Measurements from ENCODE around the gene ZNF763.
"Not testable (repeated sequence)": the region's sequence is repeated elsewhere in the genome, so short reads cannot be mapped to it uniquely, and the experiment has no call there.

Gene ZNF763

DNA sequence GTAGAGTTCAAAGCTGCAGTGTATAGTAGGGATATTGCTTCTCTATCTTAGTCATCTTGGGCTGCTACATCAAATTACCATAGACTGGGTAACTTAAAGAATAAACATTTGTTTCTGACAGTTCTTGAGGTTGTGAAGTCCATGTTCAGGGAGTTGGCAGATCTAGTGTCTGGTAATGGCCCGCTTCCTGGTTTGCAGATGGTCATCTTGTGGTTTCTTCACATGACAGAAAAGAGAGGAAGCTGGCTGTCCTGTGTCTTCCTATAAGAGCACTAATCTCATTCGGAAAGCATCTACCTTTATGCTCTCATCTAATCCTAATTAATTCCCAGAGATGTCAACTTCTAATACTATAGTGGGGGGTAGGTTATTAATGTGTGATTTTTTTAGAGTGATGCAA, 6.2 kb downstream of the ZNF763 start:
- Histone ChIP-seq H3K4me3 (no peak overlapping the region), H3K36me3 (peaks cover 28% of the 10 kb centered on the region), H4K20me1 (no peaks in the 10 kb centered on the region), H3K9ac (no peak overlapping the region), H3K4me2 (no peak overlapping the region), H3K9me3 (peaks cover 51% of the 10 kb centered on the region), H3K4me1 (peaks cover 6% of the 10 kb centered on the region; the same call in 1 of the 2 replicates), H3K27me3 (no peaks in the 10 kb centered on the region), H3K27ac (no peak overlapping the region)
- TF ChIP-seq Cebpa-rat (IDR thresholded peaks at IDR 0.05), result no peak

DNA sequence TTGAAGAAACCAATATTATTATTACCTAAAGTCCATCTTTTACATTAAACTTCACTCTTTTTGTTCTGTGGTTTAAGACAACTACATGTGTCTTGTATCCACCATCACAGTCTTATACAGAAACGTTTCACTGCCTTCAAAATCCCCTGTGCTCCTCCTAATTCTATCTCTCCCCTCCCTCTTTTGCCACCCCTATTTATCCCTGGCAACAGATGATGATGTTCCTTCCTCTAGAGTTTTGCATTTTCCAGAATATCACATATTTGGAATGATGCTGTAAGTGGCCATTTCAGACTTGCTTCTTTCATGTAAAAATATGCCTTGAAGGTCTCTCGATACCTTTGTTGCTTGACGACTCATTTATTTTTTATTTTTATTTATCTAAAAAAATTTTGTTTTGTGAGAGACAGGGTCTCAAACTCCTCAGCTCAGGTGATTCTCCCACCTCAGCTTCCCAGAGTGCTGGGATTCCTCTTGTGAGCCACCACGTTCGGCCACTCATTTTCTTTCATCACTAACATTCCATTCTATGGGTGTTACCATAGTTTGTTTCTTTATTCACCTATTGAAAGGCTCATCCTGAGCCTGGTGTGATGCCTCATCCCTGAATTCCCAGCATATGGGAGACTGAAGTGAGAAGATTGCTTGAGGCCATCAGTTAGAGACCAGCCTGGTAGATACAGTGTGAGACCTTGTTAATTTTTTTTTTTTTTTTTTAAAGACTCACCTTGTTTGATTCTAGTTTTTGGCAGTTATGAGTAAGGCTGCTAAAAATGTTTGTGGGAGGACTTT, 8.4 kb downstream of the ZNF763 start:
- no peak overlapping the region for H3K4me2 ChIP-seq
- H3K9ac ChIP-seq, result no peak overlapping the region
- no peaks in the 10 kb centered on the region for H3K4me1 ChIP-seq
- no peaks in the 10 kb centered on the region for H3K27me3 ChIP-seq
- H3K9me3 ChIP-seq, result peaks cover 60% of the 10 kb centered on the region
- H3K36me3 ChIP-seq, result peaks cover 50% of the 10 kb centered on the region
- H3K27ac ChIP-seq, result no peak overlapping the region
- no peak for TF ChIP-seq Cebpa-rat (IDR thresholded peaks at IDR 0.05)
- no peaks in the 10 kb centered on the region for H4K20me1 ChIP-seq
- H3K4me3 ChIP-seq, result no peak overlapping the region

DNA sequence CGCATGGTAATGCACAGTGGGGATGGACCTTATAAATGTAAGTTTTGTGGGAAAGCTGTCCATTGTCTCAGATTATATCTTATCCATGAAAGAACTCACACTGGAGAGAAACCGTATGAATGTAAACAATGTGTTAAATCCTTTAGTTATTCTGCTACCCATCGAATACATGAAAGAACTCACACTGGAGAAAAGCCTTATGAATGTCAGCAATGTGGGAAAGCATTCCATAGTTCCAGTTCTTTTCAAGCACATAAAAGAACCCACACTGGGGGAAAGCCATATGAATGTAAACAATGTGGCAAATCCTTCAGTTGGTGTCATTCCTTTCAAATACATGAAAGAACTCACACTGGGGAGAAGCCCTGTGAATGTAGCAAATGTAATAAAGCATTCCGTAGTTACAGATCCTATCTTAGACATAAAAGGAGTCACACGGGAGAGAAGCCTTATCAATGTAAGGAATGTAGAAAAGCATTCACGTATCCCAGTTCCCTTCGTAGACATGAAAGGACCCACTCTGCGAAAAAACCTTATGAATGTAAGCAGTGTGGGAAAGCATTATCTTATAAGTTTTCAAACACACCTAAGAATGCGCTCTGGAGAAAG, 13.8 kb downstream of the ZNF763 start:
- Histone ChIP-seq H3K4me2 (no peak overlapping the region), H3K36me3 (peaks cover 68% of the 10 kb centered on the region), H3K9ac (no peak overlapping the region), H3K27me3 (no peaks in the 10 kb centered on the region), H3K9me3 (peaks cover 91% of the 10 kb centered on the region), H3K27ac (no peak overlapping the region), H3K4me3 (0 out of 2 replicates have a peak overlapping the region, but pooled peaks have one; percentile 35), H4K20me1 (no peaks in the 10 kb centered on the region), H3K4me1 (no peaks in the 10 kb centered on the region; the same call in 1 of the 2 replicates)
- TF ChIP-seq Cebpa-rat (IDR thresholded peaks at IDR 0.05), result no peak

DNA sequence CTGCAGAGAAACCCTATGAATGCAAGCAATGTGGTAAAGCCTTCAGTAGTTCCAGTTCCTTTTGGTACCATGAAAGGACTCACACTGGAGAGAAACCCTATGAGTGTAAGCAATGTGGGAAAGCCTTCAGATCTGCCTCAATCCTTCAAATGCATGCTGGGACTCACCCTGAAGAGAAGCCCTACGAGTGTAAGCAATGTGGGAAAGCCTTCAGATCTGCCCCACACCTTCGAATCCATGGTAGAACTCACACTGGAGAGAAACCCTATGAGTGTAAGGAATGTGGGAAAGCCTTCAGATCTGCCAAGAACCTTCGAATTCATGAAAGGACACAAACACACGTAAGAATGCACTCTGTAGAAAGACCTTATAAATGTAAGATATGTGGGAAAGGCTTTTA, 14.7 kb downstream of the ZNF763 start:
- TF ChIP-seq Cebpa-rat (IDR thresholded peaks at IDR 0.05), result no peak
- peak overlapping the region; percentile 35 for H3K4me3 ChIP-seq
- peaks cover 2% of the 10 kb centered on the region for H3K4me1 ChIP-seq
- no peak overlapping the region for H3K27ac ChIP-seq
- H3K4me2 ChIP-seq, result no peak overlapping the region
- H3K9ac ChIP-seq, result no peak overlapping the region
- H3K36me3 ChIP-seq, result peaks cover 68% of the 10 kb centered on the region
- no peaks in the 10 kb centered on the region for H4K20me1 ChIP-seq
- H3K27me3 ChIP-seq, result no peaks in the 10 kb centered on the region
- peaks cover 100% of the 10 kb centered on the region for H3K9me3 ChIP-seq

DNA sequence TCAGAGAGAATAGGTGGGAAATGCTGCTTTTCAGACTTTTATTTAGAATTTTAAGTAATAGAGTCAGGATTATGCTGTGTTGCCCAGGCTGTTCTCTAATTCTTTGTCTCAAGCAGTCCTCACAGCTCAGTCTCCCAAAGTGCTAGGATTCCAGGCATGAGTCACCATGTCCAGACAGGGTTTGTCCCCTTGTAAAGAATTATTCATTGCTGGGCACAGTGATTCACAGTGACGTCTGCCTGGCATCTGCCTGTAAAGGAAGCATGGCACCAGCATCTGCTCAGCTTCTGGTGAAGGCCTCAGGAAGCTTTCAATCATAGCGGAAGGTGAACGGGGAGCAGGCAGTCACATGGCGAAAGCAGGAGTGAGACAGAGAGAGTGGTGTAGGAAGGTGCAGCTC, 17.7 kb downstream of the ZNF763 start:
- Histone ChIP-seq H3K27me3 (no peaks in the 10 kb centered on the region), H3K4me2 (no peak overlapping the region), H3K4me3 (no peak overlapping the region), H3K27ac (no peak overlapping the region; the same call in 1 of the 2 replicates), H3K36me3 (peaks cover 40% of the 10 kb centered on the region), H4K20me1 (no peaks in the 10 kb centered on the region), H3K9me3 (peaks cover 89% of the 10 kb centered on the region), H3K4me1 (peaks cover 12% of the 10 kb centered on the region), H3K9ac (no peak overlapping the region)
- no peak for TF ChIP-seq Cebpa-rat (IDR thresholded peaks at IDR 0.05)

DNA sequence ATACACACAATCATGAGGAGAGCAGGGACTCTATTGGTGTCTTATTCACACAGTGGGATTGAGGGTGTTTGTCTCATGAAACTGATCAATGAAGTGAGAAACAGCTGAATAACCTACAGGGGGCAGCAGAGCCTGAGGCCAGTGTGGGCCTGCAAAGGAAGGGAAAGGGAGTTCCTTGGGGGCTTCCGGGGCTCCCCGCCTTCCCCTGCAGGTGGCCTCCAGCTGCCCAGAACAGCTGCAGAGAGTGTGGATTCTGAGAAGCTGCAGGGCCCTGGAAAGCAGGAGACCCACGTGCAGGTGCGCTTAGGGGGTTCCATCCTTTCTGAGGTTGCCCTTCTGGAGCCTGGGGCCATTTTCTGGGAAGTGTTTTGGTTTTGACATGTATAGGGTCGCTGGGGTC, 20.1 kb downstream of the ZNF763 start:
- Histone ChIP-seq H3K4me3 (no peak overlapping the region), H4K20me1 (peaks cover 16% of the 10 kb centered on the region), H3K27me3 (no peaks in the 10 kb centered on the region), H3K27ac (no peak overlapping the region), H3K4me2 (peak overlapping the region; percentile 51), H3K4me1 (peaks cover 20% of the 10 kb centered on the region), H3K9ac (no peak overlapping the region), H3K36me3 (peaks cover 25% of the 10 kb centered on the region), H3K9me3 (peaks cover 68% of the 10 kb centered on the region)
- TF ChIP-seq Cebpa-rat (IDR thresholded peaks at IDR 0.05), result no peak

DNA sequence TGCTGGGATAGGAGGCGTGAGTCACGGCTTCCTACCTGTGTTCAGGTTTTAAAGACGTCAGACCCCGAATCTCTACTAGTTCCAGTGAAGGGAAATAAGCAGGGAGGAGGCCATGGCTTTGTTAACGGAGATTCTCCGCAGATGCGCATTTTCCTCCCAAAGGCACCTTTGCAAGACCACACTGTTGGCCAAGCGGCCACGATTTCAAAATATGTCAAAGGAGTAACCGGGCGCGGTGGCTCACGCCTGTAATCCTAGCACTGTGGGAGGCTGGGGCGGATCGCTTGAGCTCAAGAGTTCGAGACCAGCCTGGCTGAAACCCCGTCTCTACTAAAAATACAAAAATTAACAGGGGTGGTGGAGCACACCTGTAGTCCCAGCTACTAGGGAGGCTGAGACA, 21.9 kb downstream of the ZNF763 start:
- Histone ChIP-seq H3K9ac (no peak overlapping the region), H3K4me2 (peak overlapping the region; percentile 86; the same call in 1 of the 2 replicates), H3K9me3 (peaks cover 67% of the 10 kb centered on the region), H4K20me1 (peaks cover 33% of the 10 kb centered on the region), H3K27me3 (no peaks in the 10 kb centered on the region), H3K27ac (no peak overlapping the region), H3K4me1 (peaks cover 29% of the 10 kb centered on the region), H3K4me3 (no peak overlapping the region), H3K36me3 (peaks cover 27% of the 10 kb centered on the region)
- TF ChIP-seq Cebpa-rat (IDR thresholded peaks at IDR 0.05), result no peak

DNA sequence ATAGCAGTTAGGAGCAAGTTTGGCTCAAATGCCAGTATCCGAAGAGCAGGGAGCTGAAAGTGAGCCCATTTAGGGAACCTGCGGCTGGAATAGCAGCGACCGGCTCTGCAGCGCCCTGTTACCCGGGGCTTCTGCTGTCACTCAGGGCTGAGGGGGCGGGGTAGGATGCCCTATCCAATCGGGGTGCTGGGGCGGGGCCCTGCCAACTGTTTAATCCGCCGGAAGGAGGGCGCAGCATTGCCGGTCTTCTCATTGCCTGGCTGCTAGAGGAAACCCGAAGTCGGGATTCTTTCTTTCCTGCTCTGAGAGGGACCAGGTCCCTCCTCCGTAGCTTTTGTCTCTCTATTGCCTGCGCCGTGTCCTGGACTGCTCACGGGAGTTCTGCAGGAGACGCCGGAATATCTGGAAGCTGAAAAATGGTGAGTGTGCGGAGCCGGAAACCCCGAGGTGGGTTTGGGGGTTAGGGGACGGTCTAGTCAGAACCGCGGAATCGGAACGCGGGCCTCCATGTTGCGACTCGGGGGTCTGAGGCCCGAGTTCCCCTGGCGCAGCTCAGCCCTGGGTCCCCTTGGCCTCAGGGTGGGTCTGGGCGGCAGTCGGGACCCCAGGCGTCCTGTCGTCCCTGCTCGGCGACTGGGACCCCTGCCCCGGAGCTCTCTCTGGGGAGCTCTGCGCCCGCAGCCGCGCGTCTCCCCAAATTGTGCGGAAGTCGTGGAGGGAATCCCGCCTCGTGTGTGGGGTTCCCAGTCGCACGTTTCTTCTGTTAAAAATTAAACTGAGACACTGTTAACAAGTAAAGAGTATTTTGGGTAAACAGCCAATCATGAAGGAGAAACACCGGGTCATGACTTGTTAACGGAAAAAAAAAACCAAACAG, 22.8 kb downstream of the ZNF763 start:
- H3K9ac ChIP-seq, result peak overlapping the region; percentile 95
- peaks cover 66% of the 10 kb centered on the region for H3K9me3 ChIP-seq
- peaks cover 38% of the 10 kb centered on the region for H3K4me1 ChIP-seq
- H3K4me3 ChIP-seq, result peak overlapping the region; percentile 92
- TF ChIP-seq Cebpa-rat (IDR thresholded peaks at IDR 0.05), result no peak
- peak overlapping the region; percentile 95 for H3K27ac ChIP-seq
- peak overlapping the region; percentile 86 for H3K4me2 ChIP-seq
- H3K36me3 ChIP-seq, result peaks cover 36% of the 10 kb centered on the region
- H4K20me1 ChIP-seq, result peaks cover 42% of the 10 kb centered on the region
- no peaks in the 10 kb centered on the region for H3K27me3 ChIP-seq

DNA sequence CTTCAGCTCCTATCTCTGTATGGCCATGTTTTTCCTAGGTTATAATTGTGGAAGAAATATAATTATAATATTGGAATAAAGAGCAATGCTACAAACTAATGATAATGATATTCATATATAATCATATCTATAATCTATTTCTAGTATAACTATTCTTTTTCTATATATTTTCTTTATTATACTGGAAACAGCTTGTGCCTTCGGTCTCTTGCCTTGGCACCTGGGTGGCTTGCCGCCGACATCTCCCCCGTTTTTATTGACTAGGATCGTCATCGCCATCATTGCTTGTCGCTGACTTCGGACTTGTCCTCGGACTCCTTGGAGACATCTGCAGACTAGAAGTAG, 24.2 kb downstream of the ZNF763 start:
- H3K27me3 ChIP-seq, result no peaks in the 10 kb centered on the region
- peaks cover 49% of the 10 kb centered on the region for H4K20me1 ChIP-seq

DNA sequence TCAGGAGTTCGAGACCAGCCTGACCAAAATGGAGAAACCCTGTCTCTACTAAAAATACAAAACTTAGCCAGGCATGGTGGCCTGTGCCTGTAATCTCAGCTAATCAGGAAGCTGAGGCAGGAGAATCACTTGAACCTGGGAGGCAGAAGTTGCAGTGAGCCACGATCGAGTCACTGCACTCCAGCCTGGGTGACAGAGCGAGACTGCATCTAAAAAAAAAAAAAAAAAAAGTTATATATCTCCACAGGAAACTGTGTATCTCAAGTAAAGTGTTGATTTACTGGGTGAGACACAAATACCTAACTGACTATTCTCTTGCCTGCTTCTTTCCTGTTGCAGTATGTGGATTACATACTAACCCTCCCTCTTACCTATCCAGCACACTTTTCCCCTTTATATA, 27.1 kb downstream of the ZNF763 start:
- Histone ChIP-seq H4K20me1 (peaks cover 49% of the 10 kb centered on the region), H3K36me3 (peaks cover 79% of the 10 kb centered on the region), H3K4me1 (peaks cover 32% of the 10 kb centered on the region), H3K9me3 (peaks cover 72% of the 10 kb centered on the region), H3K4me2 (peak overlapping the region; percentile 35)
- H3K27me3 ChIP-seq, H3K4me3 ChIP-seq, H3K27ac ChIP-seq, H3K9ac ChIP-seq: not testable (repeated sequence)

More for the DNA sequence above, 24.2 kb downstream of the ZNF763 start:
- Histone ChIP-seq H3K4me3 (peak overlapping the region; percentile 92), H3K4me1 (peaks cover 39% of the 10 kb centered on the region), H3K4me2 (peak overlapping the region; percentile 86), H3K36me3 (peaks cover 50% of the 10 kb centered on the region), H3K27ac (no peak overlapping the region), H3K9me3 (peaks cover 66% of the 10 kb centered on the region), H3K9ac (peak overlapping the region; percentile 95; the same call in 1 of the 2 replicates)
- TF ChIP-seq Cebpa-rat (IDR thresholded peaks at IDR 0.05), result no peak
